Umbilical cord (tissue), 2 donors: ENCODE data around the gene P3H4. TPM values are rescaled to one million over a fixed set of nuclear protein-coding genes. Genes with fewer than 3 reads are reported as not detected.

Source experiments
- DNase-seq: peaks from one replicate; pipeline ENCODE4 v3.0.0-alpha.2; 2015; ENCODE audit warnings: low spot score
- total RNA-seq: library from RNA; depleted of rRNA; stranded (reverse); fragments of >200 nt; gene quantifications from one replicate; pipeline ENCODE4 v1.2.3, GENCODE V29; 2014; ENCODE audit warnings: low replicate concordance; ENCODE audit not compliant: insufficient read depth

P3H4 gene
- total RNA-seq, 1 donor from 2014 or later, result 94.9 TPM

DNA sequence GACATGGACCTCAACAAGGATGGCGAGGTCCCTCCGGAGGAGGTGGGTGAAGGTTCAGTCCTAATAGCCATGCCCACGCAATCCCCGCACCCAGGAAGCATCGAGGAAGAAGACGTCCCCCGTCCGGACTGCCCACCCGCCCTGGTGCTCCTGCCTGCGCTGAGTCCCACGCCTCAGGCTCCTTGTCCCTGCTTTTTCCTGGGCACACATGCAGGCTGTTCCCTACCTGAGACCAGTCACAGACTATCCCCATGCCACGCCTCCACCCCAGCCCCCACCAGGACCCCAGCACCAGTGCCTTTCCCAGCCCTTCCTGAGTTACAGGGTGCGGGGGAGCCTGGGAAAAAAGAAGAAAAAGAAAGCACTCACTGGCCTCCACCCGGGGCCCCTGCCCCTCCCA is 10.0 kb upstream of the P3H4 start:
- DNase-seq, result no peak

DNA sequence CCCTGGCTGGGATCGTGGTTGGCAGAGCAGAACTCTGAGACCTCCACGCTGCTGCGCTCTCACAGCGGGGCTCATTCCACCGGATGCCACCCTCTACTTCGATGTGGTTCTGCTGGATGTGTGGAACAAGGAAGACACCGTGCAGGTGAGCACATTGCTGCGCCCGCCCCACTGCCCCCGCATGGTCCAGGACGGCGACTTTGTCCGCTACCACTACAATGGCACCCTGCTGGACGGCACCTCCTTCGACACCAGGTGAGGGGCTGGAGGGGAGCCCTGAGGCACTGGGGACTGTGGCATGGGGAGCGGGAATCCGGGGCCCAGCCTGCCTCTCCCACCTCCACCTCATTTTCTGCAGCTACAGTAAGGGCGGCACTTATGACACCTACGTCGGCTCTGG is 6.3 kb upstream of the P3H4 start:
- no peak for DNase-seq

DNA sequence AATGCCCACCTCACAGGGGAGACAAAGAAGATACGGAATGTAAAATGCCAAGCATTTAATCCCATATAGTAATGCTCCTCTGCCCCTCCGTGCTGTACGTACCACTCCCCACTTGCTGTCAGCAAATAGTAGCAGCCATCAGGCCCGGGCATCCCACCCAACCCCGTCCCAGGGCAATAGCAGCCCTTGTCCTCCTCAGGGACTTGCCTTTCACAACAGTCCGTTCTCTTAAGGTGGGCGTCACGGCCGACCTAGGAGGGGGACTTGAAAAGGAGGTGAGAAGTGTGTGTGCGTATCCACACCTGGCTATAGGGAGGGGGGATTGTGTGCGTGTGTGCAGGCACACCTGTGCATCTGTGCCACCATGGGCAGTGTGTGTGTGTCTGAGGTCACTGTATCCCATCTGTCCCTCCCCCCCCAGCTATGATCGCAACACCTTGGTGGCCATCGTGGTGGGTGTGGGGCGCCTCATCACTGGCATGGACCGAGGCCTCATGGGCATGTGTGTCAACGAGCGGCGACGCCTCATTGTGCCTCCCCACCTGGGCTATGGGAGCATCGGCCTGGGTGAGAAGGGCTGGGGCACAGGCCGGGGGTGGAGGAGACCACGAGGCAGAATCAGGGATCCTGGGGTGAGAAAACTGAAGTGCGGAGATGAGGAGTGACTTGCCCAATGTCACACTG is 5.0 kb upstream of the P3H4 start:
- DNase-seq, result no peak

DNA sequence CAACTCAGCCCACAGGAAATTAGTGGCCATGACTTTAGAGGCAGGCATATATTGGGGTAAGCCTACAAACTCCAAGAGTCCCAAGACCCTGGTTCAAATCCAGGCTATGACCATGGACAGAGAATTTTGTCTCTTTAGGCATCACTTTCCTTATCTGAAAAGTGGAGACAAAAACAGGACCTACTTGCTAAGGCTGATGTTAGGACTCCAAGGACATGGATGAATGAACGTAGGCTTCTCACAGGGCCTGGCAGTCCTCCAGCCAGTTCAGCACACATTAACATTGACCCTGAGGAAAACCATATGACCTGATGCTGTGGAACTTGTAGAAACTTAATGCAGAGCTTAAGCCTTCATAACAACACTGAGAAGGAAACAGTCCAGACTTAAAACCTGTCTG is 2.4 kb upstream of the P3H4 start:
- peak; percentile 63 for DNase-seq

DNA sequence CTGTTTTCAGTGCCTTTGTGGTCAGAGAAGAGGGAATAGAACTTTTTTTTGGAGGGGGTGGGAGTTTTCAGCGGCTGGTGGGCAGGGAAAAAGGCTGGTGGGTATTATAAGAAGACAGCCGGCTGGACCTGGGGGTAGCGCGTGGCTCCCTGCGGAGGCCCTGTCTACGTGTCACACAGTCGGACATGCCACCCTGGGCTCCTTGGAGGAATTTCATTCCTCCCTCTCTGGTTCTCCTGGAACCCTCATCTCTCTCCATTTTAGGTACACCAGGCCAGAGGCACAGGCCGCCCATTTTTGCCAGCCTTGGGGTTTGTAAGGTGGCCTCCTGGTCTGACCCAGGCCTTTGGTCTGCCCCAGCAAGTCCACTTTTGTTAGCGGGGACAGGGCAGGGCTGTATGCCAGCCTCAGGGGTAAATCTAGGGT is 2.0 kb upstream of the P3H4 start:
- no peak for DNase-seq

DNA sequence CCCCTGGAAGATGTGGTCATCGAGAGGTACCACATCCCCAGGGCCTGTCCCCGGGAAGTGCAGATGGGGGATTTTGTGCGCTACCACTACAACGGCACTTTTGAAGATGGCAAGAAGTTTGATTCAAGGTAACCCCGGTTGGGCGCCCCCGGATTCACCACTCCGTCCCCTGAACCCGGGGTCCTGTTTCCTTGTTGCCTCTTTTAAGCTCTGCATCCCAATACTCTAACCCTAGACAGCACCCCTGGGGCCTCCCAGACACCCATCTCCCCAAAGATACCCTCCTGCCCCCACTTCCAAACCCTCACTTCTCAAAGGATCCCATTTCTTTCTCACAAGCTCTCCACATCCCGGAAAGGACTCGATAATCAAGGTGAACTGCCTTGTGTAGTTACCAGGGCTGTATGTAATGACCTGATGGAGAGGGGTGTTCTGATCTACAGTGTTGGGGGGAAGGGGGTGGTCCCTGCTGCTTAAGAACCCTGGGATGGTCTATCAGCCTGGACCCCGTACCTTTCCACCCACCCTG is 1.5 kb upstream of the P3H4 start:
- DNase-seq, result no peak

DNA sequence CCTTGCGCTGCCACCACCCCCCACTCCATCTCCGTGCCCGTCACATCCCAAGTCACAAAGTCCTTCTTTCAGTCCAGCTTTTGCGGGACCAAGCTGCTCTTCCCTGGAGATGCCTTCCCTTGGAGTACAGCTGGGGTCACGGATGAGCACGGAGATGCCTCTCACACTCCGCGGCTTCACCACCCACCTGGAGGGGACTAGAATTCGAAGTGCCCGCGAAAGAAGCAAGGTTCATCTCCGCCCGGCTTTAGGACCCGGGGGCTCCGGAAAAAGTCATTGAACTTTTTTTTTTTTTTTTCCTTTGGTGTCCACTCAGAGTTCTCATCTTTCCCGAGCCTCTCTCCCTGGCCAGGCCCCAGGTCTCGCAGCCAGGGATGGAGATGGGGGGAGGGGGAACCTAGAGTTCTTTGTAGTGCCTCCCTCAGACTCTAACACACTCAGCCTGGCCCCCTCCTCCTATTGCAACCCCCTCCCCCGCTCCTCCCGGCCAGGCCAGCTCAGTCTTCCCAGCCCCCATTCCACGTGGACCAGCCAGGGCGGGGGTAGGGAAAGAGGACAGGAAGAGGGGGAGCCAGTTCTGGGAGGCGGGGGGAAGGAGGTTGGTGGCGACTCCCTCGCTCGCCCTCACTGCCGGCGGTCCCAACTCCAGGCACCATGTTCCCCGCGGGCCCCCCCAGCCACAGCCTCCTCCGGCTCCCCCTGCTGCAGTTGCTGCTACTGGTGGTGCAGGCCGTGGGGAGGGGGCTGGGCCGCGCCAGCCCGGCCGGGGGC is 817 bp upstream of the P3H4 start, which contains the start of gene FKBP10:
TSS of gene FKBP10 (plus strand) at position 624 of the 771 bp plus-strand sequence. CDS start at position 655, 31 bp downstream.
- peak; percentile 97 for DNase-seq

DNA sequence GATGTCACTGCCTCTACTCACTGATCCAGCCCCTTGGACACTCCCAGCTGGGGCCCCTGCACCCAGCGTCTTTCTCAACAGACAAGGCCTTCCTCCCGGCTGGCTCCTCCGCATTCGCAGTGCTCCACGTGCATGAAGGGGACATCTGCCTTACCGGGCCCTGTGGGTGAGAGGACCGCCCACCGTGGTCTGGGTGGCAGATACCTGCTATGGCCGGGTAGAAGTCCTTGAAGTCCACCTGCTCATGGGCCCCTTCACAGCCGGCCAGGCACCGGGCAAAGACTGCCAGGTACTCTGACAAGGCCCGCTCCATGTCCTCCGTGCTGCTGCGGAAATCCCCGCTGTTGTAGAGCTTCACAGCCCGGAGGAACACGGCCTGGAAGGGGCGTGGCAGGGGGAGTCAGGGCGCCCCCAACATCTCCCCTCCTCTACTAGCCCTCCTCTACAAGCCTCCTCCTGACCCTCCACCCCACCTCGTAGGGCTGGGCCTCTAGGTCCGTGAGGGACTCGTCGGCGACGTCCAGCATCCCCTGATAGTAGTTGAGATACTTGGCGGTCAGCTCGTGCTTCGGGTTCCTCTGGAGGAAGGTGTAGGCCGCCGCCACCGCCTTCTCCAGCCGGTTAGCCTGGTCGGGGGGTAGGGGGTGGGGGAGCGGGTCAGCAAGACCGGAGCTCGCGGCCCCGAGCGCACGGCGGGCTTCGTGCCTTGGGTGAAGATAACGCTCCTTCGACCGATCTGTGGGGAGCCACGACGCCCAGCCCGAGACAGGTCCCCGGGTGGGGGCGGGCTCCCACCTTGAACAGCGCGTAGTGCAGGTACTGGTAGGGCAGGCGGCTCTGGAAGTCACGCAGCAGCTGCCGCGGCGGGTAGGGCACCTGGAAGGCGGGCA is 845 bp downstream of the P3H4 start:
- no peak for DNase-seq

DNA sequence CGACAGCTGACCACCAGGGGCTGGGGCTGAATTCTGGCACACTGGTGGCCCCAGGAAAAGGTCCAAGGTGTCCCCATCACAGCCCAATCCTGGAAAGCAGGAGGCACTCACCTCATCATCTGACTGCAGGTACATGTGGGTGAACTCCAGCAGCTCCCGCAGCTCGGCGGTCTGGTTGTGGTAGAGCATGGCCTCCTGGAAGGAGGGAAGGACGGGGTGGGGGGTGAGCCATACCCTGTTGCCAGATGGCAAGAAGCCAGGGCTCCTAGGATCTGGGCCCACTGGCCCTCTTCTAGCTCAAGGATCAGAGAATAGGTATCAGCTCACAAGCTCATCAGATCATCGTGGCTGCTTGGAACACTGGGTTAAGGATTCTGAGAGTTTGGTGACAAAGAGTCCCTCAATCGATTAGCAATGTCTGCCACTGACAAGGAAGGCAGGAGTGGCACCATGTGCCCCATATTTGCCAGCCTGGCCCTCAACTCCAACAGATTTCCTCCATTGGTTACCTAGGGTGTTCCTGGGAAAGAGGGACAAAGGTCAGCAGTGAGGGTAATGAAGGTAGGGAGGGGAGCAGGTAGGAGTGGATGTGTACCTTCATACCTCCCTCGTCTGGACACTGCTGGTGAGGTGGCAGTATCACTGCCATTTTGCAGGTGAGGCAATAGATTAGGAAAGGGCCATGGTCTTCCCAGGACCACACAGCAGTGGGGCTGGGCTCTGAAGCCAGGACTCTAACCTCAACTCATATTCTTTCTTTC is 4.9 kb downstream of the P3H4 start:
- DNase-seq, result no peak

DNA sequence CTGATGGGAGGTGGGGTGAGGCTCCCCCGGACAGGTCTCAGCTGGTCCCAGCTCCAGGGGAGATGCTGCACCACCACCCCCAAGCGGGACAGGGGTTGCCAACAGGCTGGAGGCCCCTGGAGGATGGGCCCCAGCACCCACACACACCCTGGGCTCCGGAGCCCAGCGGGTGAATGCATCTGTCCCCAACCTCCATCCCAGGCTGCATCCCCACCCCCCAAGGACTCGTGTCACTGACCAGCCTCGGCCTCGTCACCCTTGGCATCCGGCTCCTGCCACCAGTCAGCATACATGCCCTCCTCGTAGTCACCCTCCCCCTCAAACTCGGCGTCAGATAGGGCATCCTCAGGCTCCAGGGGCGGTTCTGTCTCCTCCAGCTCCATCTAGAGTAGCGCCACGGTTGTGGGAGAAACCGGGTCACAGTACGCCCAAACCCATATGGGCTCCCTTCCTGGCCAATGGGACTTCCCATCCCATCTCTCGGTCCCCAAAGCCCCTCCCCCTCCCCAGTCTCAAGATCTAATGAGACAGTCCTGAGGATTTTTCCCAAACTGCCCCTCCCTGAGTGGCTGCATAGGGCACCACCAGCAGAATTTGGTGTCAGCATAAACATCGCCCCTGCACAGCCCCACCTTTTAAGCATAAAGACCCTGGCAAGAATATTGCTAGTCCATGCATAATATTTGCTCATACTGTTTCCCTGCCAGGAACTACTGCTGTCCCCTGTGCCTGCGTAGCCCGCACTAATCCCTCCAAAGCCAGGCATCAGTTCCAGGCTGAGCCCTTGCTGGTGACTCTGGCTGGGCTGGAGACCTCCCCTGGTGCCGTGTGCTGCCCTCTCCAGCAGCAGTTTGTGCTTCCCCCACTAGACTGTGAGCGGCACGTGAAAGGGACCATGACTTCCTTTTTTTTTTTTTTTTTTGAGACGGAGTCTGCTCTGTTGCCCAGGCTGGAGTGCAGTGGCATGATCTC is 8.4 kb downstream of the P3H4 start:
- DNase-seq, result no peak

DNA sequence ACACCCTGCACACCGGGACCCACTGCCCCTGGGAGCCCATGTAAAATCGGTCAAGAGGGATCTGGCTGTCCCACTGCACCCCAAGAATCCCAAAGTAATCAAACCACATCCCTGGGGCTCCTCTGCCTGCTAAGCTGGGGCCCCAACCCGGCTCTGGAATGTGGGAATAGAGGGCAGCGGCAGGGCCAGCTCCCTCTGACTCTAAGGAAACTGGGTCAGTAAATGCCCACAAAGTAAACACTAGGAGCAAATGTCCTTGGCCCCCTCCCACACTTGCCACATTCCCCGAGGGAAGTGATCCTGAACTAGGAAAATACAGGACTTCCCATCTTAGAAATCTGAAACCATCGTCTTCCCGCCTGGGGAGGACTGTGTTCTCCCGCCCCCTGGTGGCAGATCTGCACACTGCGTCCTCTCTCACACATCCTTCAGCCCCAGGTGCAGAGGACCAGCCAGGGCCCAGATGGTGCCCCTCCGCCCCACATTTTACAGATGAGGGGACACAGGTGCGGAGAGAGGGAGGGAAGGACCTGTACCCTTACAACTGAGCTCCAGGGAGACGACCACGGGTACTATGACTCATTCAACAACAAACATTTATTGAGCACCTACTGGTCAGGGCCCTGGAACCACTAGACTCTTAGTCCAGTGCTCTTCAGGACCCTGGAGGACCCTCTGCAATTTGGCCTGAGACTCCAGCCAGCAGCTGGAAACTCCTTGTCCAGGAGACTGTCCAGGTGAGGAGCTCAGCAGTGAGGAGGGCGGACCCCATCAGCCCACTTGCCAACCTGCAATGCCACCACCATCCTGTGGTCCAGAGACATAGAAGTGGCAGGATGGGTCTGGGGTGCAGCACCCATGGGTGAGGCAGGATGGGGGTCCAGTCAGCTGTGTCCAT is 10.1 kb downstream of the P3H4 start:
- DNase-seq, result peak; percentile 87

DNA sequence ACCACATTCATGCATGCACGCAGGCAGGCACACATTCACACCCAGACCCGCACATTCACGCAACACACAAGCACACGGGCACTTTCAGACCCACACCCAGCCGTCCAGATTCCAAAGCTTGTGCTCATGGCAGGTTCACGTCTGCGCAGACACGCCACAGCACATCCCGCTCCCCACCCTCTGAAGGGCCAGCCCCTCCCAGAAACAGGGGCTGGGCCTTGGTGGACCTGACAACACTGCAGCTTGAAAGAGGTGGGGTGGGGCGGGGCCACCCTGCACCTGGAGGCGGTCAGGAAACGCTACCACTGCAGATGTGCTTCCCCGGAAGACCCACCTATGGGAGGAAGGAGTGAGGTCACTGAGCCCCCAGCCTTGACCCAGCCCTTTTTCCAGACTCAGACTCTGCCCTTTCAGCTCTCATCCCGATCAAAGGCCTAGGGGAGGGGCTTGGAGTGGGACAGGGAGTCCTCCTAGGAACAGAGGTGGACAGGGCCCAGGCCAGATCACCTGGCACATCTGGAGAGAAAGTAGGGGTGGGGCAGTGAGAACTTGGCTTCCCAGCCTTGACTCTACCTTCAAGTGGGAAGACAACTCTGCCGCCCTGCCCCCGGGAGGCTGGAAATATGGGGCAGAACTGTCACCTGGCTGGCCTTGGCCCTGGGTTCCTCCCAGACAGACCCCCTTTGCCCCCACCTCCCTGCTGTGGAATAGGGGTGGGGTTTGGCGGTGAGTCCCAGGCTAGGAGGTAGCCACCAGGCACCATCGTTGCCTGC is 11.0 kb downstream of the P3H4 start:
- peak; percentile 93 for DNase-seq

DNA sequence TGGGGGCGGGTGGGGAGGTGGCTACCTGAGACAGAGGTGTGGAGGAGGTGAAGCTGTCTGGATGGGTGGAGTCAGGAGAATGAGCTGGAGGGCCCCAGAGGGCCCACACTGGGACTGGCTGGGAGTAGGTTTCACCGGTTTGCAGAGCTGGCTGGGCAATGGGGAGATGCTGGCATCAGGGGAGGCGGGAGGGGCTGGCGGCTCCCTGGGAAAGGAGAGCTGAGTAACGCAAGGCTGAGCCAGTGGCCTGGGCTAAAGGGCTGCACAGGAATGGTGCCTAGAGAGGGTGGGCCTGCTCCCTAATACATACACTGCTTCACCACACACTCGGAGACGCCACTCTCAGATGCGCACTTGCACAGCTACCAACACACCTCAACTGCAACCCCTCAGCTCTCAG is 12.4 kb downstream of the P3H4 start:
- no peak for DNase-seq

DNA sequence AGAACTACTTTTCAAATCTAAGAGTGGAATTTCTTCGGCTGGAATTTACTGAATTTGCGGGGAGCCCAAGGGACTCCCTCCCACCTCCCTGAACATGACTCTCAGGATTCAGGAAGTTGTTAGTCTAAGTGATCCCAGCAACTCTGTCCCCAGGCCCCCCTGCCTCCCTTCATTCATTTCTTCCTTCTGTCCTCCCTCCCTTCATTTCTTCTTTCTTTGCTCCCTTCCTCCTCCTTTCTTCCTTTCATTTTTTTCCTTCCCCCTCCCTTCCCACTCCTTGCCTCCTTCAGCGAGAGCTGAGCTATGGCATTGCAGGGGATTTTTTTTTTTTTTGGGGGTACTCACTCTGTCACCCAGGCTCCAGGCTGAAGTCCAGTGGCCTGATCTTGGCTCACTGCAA is 14.4 kb downstream of the P3H4 start:
- no peak for DNase-seq

DNA sequence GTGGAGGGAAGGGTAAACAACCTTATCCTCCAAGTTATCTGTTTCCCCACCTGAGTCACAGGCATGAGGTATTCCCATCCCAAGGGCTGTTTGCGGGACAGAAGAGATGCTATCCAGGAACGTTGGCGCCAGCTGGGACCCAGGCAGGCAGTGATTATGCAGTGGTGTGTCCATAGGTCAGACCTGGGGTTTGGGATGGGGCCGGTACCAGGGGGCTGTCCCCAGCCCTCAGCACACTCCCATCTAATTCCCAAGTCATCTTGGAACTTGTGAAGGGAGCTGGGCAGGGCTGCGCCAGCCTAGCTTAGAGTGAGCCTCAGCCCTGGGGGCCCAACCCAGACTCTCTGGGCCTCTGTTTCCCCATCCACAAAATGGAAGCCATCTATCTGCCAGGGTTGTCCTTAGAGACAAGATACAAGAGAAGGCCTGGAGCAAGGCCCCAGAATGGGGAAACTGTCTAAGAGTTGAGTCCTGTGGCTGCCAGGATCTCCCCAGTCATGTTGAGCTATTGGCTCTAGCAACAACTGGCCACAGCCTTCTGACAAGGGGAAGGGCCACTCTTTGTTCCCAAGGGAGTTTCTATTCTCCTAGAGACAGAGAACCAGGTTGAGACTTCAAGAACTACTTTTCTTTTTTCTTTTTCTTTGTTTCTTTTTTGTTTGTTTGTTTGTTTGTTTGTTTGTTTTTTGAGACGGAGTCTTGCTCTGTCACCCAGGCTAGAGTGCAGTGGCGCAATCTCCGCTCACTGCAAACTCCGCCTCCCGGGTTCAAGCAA is 15.4 kb downstream of the P3H4 start:
- DNase-seq, result no peak

DNA sequence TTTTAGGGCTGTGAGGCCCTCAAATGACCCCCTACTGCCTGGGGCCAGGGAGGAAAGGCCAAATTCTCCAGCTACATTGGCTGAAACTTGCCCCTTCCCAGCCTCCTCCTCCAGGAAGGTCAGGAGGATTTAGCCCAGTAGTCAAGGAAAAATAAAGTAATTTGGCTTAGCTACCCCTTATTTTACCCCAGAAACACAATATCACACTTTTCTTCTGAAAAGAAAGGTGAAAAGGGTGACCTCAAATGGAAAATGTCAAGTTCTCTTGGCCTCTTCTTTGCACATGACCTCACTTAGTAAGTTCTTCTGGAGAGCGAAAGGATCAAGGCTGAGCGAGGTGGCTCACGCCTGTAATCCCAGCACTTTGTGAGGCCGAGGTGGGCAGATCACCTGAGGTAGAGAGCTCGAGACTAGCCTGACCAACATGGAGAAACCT is 17.2 kb downstream of the P3H4 start:
- no peak for DNase-seq
